GM19238 (cell line): ENCODE results near the gene WDFY4.

Experiments
- DNase-seq: peaks from one replicate; pipeline ENCODE4 v3.0.0; 2011; ENCODE audit warnings: low spot score; ENCODE audit not compliant: insufficient read length

Gene WDFY4

DNA sequence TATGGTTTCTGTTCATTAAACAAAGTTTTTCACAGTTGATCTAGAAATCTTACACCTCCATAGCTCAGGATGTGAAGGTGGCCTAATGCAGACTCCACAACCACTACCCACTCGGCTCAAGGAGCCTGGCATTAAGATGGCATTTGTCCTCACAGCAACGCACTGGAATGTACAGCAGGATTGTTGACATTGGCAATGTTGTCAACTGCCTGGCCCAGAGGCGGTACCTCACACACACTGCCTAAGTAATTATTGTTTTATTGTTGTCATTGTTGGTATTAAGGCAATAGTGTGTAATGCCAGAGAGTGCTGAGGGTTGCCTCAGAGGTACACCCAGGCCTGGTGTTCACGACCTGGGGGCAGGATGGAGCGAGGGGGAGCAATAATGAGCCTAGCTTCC lies 216.6 kb downstream of the WDFY4 start:
- DNase-seq, result no peak

DNA sequence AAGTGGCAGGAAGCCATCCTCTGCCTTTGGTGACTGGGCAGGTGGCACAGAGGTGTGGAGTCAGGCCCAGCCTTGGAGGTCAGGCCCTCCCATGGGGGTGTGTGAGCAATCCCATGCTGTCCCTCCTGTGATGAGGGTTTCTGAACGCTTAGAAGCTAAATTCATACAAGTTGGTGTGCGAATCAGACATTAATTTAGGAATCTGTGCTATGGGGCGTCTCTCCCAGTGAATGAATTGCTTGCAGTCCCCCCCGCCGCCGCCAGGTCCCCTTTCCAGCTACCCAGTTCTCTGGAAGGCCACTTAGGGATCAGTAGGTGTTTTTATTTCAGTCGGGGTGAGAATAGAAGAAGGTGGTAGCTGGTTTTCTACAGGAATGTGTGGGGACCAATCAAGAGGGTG lies 217.4 kb downstream of the WDFY4 start:
- no peak for DNase-seq

DNA sequence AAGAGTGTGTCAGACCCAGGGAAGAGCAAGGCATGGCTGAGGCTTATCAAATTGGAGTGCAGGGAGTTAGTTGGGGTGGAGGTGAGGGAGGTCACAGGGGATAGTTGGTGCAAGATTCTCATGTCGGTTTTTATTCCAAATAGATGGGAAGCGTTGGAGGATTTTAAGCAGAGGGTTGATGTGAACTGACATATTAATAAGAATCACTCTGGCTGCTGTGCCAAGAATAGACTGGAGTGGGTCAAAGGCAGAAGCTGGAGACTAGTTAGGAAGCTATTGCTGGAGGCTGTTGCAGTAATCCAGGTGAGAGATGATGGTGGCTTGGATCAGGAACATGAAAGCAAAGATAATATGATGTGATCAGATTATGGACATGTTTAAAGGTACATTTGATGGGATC lies 218.5 kb downstream of the WDFY4 start:
- DNase-seq, result no peak

DNA sequence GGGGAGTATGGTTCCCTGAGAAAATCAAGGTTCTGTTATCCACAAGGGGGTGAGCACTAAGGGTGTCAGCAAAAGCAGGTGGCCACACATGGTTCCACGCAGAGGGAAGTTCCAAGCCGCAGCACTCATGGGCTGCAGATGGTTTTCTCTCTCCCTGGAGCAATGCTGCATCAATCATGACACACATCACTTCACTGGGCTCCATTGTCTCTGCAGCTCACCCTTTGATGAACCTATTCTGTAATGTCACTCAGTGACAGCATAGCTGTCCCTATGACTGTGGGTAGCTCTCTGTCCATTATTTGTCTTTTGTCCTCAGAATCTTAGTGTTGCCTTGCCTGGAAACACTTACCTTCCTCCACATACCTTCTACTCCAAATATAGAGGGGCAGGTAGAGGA lies 220.2 kb downstream of the WDFY4 start:
- DNase-seq, result no peak

DNA sequence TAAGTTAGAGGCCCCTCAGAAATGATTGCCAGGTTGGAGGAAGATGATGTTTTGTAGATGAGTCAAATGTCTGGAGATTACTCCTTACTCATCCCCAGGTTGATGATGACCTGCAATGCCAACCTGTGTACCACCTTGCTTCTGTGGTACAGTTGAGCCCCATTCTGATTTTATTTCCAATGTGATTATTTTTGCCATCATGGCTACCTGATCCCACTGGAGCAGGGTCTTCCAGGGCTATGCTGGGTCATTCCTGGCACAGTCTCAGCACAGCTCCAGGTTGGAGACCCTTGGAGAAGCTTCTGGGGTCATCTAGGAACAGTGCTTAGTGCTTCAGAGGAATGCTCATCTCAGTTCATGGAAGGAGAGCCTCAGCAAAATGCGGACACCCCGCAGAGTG lies 220.6 kb downstream of the WDFY4 start:
- DNase-seq, result no peak

DNA sequence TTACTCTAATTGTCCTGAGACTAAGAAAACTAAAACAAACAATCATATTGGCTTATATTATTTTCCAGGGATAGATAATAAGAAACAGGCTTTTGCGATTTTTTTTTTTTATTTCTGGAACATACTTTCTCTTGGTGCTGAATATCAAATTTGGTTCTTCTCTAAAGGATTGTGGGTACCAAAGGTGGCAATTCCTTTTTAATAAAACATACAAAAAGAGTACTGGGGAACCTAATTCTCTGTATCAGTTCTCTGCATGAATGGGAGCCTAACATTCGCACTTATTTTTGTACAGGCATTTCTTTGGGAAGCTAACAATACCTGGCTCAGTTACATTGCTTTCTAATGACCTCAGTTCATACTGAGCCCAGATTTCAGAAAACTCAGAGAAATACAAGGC lies 222.2 kb downstream of the WDFY4 start:
- DNase-seq, result no peak

DNA sequence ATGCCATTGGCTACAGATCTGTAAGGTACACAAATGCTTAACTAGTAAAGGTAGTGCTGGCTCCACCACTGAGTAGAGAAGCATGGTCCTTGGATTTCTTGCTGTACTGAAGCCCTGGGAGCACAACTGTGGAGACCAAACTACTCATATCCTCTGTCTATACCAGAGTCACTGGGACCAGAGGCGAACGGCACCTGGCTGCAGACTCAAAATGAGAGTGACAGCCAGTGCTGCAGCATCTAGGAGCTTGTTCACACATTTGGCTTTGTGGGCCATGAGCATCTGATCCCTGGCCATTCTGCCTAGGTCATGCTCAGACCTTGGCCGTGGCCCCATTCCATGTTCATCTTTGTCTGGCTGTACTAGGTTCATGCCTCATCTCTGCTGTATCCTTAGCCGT lies 223.1 kb downstream of the WDFY4 start:
- peak; percentile 35 for DNase-seq

DNA sequence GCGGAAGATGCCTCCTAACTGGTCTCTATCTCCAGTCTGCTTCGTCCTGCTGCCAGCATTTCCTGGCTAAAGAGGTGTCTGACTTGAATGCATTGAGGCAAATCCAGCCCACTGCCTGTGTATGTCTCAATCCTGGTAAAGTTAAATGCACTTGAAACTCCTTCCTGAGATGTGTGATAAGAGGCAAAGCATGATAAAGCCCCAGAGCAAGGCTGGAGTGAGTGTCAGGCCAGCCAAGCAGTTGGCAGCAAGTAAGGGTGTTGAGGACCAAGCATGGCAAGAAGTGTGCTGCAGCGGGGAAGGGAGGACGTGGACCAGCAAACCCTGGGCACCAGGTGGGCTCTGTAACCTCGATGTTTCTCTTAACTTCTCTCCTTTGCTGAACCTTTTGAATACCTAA lies 225.9 kb downstream of the WDFY4 start:
- DNase-seq, result no peak

DNA sequence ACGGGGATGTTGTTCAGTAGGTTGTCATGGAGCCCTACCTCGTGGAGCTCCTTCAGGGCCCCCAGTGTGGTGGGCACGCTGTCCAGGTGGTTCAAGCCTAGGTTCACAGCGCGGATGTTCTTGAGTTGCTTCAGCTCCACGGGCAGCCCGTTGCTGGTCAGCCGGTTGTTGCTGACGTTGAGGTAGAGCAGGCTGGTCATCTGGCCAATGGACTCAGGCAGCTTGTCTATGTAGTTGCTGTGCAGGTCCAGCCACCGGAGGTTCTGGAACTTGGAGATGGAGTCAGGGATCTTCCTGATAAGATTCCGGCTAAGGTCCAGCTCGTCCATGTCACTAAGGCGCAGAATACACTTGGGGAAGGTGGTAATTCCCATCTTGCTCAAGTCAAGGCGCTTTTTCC lies 229.0 kb downstream of the WDFY4 start:
- DNase-seq, result no peak

DNA sequence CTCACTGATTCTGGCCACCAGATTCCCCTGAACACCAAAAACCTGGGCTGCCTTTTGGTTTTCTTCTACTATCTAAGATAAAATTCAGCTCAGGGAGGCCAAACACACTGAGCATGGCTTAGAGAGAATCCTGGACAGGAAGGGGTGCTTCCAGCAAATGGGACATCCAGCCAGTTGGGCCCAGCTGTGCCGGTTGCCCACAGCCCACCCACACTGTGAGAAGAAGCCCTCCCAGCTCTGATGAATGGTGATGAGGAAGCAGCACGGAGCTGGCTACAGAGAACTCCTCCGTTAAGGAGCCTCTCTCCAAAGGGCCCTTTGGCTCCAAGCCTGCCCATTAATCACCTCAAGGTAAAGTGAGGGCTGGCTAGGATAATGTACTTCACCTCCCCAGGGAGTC lies 239.1 kb downstream of the WDFY4 start:
- DNase-seq, result no peak

DNA sequence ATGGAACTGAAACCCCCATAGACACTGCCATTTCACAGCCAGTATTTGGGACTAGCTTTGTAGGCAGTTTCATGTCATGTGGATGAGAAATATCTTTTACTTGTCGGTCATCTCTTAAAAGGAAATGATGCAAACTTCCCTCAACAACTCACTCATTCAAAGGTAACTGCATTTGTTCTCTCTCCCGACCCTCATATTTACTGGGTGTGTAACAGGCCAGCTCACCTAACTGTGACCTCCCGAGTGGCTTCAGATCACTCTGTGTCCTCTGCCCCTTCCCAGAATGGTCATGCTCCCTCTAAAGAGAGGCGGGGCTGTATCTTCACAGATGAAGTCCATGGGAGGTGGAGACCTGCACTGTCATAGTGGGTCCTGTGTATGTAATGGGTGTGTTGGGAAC lies 240.3 kb downstream of the WDFY4 start:
- no peak for DNase-seq

DNA sequence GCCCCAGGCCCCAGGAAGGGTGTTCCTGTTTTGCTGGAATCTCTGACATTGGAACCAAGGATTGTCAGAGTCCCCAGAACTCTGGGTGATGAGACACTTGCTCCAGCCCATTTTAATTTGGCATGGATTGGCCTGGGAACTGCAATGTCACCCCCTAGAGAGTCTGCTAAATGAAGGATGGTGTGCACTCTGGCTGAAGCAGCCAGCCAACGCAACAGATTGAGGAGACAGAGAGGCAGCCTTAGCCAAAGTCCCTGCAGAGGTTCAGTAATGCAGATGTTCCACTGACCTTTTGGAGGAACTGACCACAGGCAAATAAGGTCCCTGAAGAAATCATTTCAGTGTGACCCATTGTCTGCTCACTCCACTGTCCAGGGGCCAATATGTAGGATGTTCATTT lies 241.6 kb downstream of the WDFY4 start:
- no peak for DNase-seq

DNA sequence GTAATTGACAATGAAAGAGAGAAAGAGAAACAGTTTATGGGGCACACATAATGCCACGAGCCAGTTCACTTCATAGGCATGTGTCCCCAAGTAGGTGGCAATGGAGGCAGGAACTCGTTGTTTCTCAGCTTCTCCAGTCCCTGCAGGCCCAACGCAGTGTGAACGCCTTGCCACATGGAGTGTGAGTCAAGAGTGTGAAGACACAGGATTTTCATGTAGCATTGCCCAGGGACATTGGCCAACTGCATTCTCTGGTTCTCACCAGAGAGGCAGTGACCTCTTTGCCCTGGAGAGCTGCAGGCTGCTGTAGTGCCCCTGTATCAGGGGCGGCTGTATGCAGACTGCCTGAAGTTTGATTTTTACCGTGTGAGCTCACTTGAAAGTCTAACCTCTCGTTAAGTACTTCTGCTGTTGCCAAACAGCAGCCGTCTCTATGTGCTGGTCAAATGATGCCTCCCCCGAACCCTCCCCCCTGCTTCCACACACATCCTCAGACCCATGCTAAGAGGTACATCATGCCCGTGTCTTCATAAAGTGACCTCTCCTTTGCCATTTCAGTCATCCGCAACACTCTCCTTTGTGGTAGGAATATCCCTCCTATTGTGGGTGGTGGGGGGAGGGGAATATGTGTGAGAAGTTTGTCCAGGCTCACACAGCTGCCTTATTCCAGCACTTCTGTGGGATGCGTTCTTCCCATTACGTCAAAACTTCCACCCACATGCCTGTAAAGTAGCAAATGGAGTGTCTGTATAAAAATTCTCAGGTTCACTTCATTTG lies 242.3 kb downstream of the WDFY4 start:
- DNase-seq, result no peak

DNA sequence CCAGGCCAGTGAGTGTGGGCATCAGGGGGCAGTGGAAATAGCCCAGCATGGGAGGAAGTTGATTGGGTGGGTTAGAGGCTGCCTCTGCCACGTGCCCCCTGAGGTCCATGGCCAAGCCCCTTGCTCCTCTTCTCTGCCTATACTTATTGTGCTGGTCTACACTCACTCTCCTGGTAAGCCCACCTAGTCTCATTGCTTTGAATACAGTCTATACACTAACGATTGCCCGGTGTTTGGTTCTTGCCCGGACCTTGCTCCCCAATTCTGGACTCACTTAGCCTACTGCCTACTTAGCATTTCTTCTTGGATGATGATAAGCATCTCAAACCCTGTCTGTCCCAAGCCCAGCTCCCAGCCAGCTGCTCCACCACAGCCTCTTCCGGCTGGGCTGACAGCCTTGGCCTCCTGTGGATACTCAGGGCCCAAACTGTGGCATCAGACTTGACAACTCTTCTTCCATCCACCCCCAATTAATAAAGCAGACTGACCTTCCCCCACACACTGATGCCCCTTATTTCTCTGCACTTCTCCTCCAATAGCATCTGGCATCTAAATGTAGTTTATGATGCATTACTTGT lies 244.8 kb downstream of the WDFY4 start:
- DNase-seq, result no peak

DNA sequence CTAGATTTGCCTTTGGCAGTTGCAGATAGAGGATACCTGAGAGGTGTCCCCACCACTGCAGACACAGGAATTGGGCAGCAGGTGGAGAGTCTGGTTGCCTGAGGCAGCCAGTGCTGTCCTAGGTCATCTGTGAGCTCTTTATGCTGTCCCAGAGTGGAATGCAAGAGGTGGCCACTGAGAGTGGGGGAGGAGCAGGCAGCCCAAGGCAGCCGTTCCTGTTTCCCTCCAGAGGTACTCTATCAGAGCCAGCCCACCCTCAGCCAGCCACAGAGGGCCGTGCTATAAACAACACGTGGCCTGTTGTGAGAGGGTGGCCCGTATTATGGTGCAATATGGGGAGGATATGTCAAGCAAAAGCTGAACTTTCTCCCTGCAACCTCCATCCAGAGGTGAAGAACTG lies 246.5 kb downstream of the WDFY4 start:
- DNase-seq, result no peak

DNA sequence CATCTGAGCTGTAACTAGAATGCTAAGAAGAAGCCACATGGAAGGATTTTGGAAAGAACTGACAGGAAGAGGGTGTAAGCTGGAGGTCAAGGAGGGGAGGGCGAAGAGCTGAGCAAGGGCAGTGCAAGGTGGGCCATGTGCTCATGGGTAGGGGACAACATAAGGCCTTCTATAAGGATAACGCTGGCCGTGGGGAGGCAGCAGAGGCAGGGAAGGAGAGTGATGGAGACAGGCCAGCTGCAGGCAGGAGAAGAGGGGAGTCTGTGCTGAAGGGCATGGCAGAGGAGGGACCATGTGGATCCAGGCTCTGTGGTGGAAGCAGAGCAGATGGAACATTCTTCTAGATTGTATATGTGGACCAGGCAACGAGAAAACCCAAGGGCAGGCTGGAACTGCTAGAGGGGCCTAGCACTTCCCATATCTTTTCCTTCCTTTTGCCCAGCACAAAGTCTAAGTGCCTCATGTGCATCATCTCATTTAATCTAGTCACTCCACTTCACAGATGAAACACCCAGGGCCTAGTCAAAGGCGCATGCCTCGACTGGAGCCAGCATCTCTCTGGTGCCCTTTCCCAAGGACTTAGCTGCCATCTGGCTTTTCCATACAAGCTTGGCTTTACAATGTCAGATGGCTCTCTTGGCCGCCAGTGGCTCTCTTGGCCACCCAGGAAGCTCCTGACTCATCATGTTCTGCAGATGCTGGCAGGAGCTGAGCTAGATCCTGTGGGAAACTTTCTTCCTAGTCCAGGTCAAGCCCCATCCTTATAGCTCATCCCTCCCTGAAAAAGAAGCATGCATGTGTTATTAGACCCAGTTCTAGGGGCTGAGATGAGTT lies 248.4 kb downstream of the WDFY4 start:
- DNase-seq, result no peak

DNA sequence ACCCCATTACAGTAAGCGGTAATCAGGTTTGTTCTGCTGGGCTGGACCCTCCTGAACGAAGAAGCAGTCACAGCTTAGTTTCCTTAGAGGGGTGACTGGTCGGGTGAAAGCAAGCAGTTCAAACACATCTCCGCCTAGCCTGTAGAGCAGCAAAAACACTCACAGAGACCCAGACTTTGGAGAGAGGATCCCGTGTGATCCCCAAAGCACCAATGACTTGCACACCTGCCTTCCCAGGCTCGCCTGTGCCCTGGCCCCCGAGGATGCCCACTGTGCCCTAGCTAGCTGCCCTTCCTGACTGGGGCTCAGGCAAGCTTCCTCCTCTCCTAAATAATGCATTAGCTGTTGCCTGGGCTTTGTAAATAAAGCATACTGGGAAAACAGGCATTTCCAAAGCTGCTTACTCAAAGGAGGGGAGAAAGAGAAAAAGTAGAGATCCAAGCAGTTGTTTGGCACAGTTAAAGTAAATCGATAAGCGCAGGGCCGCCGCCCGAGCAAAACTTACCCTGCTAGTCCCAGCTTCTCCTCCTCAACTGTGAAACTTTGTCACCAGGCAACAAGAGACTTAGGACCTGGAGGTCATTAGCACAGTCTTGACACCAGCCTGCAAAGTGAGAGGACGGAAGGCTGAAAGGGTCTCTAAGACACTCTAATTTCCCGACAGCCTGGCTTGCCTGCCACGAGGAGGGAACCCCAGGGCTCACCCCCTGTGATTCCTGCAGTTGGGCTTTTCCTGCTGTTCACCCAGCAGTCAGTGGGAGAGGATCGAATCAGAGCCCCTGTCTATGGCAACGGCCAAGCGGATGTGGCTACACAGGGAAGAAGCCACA lies 250.2 kb downstream of the WDFY4 start:
- DNase-seq, result no peak

DNA sequence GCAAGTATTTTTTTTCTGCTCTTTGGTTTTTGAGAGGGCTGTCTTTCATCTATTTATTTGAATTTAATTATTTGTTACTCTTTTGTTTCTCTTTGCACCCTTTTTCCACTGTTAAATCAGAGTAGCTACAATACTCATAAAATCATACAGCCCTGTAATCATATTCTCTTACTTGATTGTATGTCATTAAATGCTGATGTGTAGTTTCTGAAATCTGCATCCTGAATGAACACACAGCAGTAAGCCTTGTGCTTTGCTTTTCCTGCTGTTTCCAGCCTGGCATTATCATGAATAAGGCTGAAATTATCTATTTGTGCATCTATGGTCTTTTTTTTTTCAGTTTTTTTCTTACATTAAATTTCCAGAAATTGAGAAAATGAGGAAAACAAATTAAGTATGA lies 250.9 kb downstream of the WDFY4 start:
- no peak for DNase-seq

DNA sequence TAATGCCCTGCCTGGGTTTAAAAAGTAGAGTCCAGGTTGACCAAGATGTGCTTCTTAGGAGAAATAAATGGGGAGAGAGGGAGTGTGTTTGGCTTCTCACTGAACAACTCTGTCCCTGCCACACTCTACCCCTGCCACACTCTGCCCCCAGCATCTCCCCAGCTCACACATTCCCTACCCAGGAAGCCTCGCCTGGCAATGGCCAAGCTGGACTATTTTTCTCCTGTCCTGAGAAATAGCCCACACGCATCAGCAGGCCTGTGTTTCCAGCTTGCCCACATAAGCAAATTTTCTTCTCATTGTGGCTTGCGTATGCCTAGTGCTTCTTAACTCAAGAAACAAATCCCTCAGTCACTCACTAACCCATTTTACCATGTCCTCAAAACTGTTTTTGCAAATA lies 253.1 kb downstream of the WDFY4 start:
- no peak for DNase-seq

DNA sequence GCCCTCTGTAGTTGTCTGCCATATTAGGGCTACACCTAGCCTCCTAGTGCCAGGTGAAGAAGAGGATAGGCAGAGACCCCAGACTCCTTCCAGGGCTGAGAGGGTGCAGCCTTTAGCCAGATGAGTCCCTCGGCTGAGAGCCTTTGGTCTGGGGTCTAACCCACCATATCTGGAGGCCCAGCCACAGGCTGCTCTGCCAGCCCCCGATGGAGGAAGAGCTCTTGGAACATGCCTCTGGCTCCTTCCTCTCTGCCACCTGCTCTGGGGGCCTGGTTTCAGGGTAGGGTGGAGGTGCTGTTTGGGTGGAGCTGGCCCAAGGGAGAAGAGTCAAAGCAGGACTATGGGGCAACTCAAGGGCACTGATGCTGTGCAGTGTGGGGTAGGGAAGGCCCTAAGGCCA lies 253.6 kb downstream of the WDFY4 start:
- DNase-seq, result no peak

DNA sequence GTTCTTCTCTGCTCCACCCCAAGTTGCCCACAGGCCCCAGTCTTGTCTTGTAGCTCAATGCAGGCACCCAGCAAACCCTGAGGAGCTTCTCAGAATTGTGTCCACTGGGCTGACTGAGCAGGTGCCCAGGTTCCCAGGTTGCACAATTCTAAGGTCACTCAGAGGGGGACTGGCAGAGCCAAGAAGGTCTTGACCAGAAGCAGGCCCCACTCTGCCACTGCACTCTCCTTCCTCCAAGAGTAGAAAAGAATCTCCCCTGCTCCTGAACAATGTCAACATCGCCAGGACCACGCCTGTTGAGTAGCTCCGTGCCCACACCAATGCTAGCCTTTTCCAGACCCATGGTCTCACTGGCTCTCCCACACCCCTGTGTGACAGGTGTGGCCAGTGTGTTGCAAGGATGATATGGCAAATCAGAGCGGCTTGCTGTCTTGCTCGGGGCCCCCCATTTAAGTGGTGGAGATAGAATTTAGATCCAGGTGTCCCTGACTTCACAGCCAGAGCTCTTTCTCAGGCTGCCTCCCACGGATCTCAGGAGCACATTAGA lies 254.4 kb downstream of the WDFY4 start:
- no peak for DNase-seq
